H9 (cell line): ENCODE results near the gene SEPTIN2. TPM values are rescaled to one million over a fixed set of nuclear protein-coding genes. Genes with fewer than 3 reads are reported as not detected.

ENCODE experiments used
- DNase-seq: peaks from one replicate; pipeline ENCODE4 v3.0.0-alpha.2; 2017
- H2AFZ ChIP-seq: one replicate; pipeline ENCODE4 v1.6.1; 2013; ENCODE audit warnings: mild to moderate bottlenecking, low read length, control low read depth, moderate library complexity
- H2AK5ac ChIP-seq: 2 replicates; pipeline ENCODE4 v1.6.1; 2013; ENCODE audit warnings: low read length, control low read depth, mixed read lengths; ENCODE audit not compliant: insufficient read length
- H2BK120ac ChIP-seq: one replicate; pipeline ENCODE4 v1.6.1; 2013; ENCODE audit warnings: low read depth, mild to moderate bottlenecking, low read length, control low read depth, inconsistent platforms; ENCODE audit not compliant: poor library complexity, severe bottlenecking
- H2BK12ac ChIP-seq: 2 replicates; pipeline ENCODE4 v1.6.1; 2013; ENCODE audit warnings: low read length, control low read depth, mixed read lengths, low read depth; ENCODE audit not compliant: insufficient read length
- H2BK15ac ChIP-seq: 2 replicates; pipeline ENCODE4 v1.6.1; 2013; ENCODE audit warnings: low read depth, low read length, control low read depth
- H2BK20ac ChIP-seq: one replicate; pipeline ENCODE4 v1.6.1; 2013; ENCODE audit warnings: low read depth, mild to moderate bottlenecking, low read length, control low read depth, inconsistent platforms; ENCODE audit not compliant: poor library complexity, severe bottlenecking
- H2BK5ac ChIP-seq: 2 replicates; pipeline ENCODE4 v1.6.1; 2013; ENCODE audit warnings: low read length, control low read depth, mixed read lengths; ENCODE audit not compliant: insufficient read length
- H3K14ac ChIP-seq: 2 replicates; pipeline ENCODE4 v1.6.1; 2013; ENCODE audit warnings: low read length, control low read depth; ENCODE audit not compliant: insufficient read depth
- H3K18ac ChIP-seq: 2 replicates; pipeline ENCODE4 v1.6.1; 2013; ENCODE audit warnings: low read depth, mild to moderate bottlenecking, mixed read lengths, low read length, control low read depth; ENCODE audit not compliant: insufficient read length
- H3K23ac ChIP-seq: 2 replicates; pipeline ENCODE4 v1.6.1; 2013; ENCODE audit warnings: low read length, control low read depth, mixed read lengths, low read depth; ENCODE audit not compliant: insufficient read length
- H3K23me2 ChIP-seq: 2 replicates; pipeline ENCODE4 v1.6.1; 2013; ENCODE audit warnings: low read depth, mild to moderate bottlenecking, mixed read lengths, low read length, control low read depth; ENCODE audit not compliant: insufficient read length, poor library complexity, severe bottlenecking
- H3K27ac ChIP-seq: 2 replicates; pipeline ENCODE4 v1.5.1; 2013; ENCODE audit warnings: low read length, control low read depth, mixed read lengths, low read depth; ENCODE audit not compliant: insufficient read length
- H3K27me3 ChIP-seq: 2 replicates; pipeline ENCODE4 v1.6.1; 2013; ENCODE audit warnings: low read length, control low read depth, inconsistent platforms; ENCODE audit not compliant: insufficient read depth
- H3K4ac ChIP-seq: 2 replicates; pipeline ENCODE4 v1.6.1; 2013; ENCODE audit warnings: low read depth, mild to moderate bottlenecking, control low read depth, inconsistent platforms, low read length, moderate library complexity
- H3K4me1 ChIP-seq: 2 replicates; pipeline ENCODE4 v1.6.1; 2013; ENCODE audit warnings: low read length, control low read depth, inconsistent platforms; ENCODE audit not compliant: insufficient read depth
- H3K4me2 ChIP-seq: 2 replicates; pipeline ENCODE4 v1.6.1; 2013; ENCODE audit warnings: low read length, control low read depth, mixed read lengths; ENCODE audit not compliant: insufficient read length, insufficient read depth
- H3K56ac ChIP-seq: 2 replicates; pipeline ENCODE4 v1.6.1; 2013; ENCODE audit warnings: low read depth, mild to moderate bottlenecking, mixed read lengths, low read length, control low read depth; ENCODE audit not compliant: insufficient read length
- H3K79me1 ChIP-seq: 2 replicates; pipeline ENCODE4 v1.6.1; 2013; ENCODE audit warnings: low read depth, mild to moderate bottlenecking, moderate library complexity, low read length, control low read depth, inconsistent platforms; ENCODE audit not compliant: insufficient read depth, poor library complexity, severe bottlenecking
- H3K79me2 ChIP-seq: 2 replicates; pipeline ENCODE4 v1.6.1; 2013; ENCODE audit warnings: low read length, control low read depth, inconsistent platforms; ENCODE audit not compliant: insufficient read depth
- H3K9ac ChIP-seq: 2 replicates; pipeline ENCODE4 v1.6.1; 2013; ENCODE audit warnings: low read length, control low read depth, mixed read lengths; ENCODE audit not compliant: insufficient read length; ENCODE audit errors: extremely low read depth
- H3K9me3 ChIP-seq: one replicate; pipeline ENCODE4 v1.6.1; 2013; ENCODE audit warnings: low read depth, low read length, inconsistent platforms; ENCODE audit not compliant: control insufficient read depth
- H3T11ph ChIP-seq: one replicate; pipeline ENCODE4 v1.6.1; 2013; ENCODE audit warnings: mild to moderate bottlenecking, low read length, control low read depth, inconsistent platforms
- H4K20me1 ChIP-seq: one replicate; pipeline ENCODE4 v1.6.1; 2013; ENCODE audit not compliant: control insufficient read depth, insufficient read length, insufficient read depth
- H4K5ac ChIP-seq: 2 replicates; pipeline ENCODE4 v1.6.1; 2013; ENCODE audit warnings: low read depth, mild to moderate bottlenecking, mixed read lengths, low read length, control low read depth; ENCODE audit not compliant: insufficient read length
- H4K8ac ChIP-seq: replicated peaks from 2 replicates; pipeline ENCODE4 v1.6.1; 2013; ENCODE audit warnings: low read length, control low read depth, mixed read lengths, low read depth; ENCODE audit not compliant: insufficient read length
- H4K91ac ChIP-seq: 2 replicates; pipeline ENCODE4 v1.6.1; 2013; ENCODE audit warnings: low read depth, mild to moderate bottlenecking, moderate library complexity, mixed read lengths, low read length, control low read depth; ENCODE audit not compliant: insufficient read length
- H3K27ac Mint-ChIP-seq, 3 experiments: 2 replicates in 2 of 3; 3 replicates in 1 of 3; pipeline ENCODE4 v1.8.0; 2020 to 2021; ENCODE audit warnings: mixed read lengths in 3 of 3, mild to moderate bottlenecking in 1 of 3, moderate library complexity in 1 of 3
- H3K27me3 Mint-ChIP-seq: 2 replicates; pipeline ENCODE4 v1.8.0; 2021; ENCODE audit warnings: low read depth, mild to moderate bottlenecking, moderate library complexity, mixed read lengths
- H3K36me3 Mint-ChIP-seq, 3 experiments: 2 replicates in 2 of 3; 3 replicates in 1 of 3; pipeline ENCODE4 v1.8.0; 2020 to 2021; ENCODE audit warnings: low read depth in 3 of 3, mixed read lengths in 3 of 3; ENCODE audit not compliant: insufficient read depth in 1 of 3
- H3K4me1 Mint-ChIP-seq, 2 experiments: 2 replicates each; pipeline ENCODE4 v1.8.0; 2020; ENCODE audit warnings: mixed read lengths in 2 of 2
- H3K4me3 Mint-ChIP-seq, 2 experiments: 2 replicates in 1 of 2; 3 replicates in 1 of 2; pipeline ENCODE4 v1.8.0; 2020 to 2021; ENCODE audit warnings: mild to moderate bottlenecking in 2 of 2, mixed read lengths in 2 of 2, moderate library complexity in 1 of 2
- H3K9me3 Mint-ChIP-seq, 2 experiments: 2 replicates in 1 of 2; 3 replicates in 1 of 2; pipeline ENCODE4 v1.8.0; 2020; ENCODE audit warnings: mild to moderate bottlenecking in 2 of 2, mixed read lengths in 2 of 2, moderate library complexity in 1 of 2
- CTCF ChIP-seq: fragments of 200-600 bp; sonication (generic); conservative IDR thresholded peaks from 3 replicates; pipeline ENCODE4 v1.8.0; 2021; ENCODE audit warnings: antibody characterized with exemption, mild to moderate bottlenecking
- WGBS: extraction: QIAGEN DNeasy Blood & Tissue Kit; methylation state at CpG from one replicate; pipeline ENCODE4 v1.1.7; 2013; ENCODE audit warnings: missing lambda C conversion rate, low lambda C conversion rate, mixed read lengths; ENCODE audit not compliant: insufficient read length; ENCODE audit errors: extremely low coverage; 5-methylcytosine and 5-hydroxymethylcytosine counted together
- total RNA-seq: library from RNA; stranded (reverse); gene quantifications from 2 replicates; pipeline ENCODE4 v1.2.1, GENCODE V29; 2021

Gene SEPTIN2
- total RNA-seq, 1 experiment from 2014 or later, result 385 TPM

- WGBS, result no CpG with 5 or more reads among the region's 9 CpGs
- Histone ChIP-seq H3K27me3 (no peaks in the 10 kb centered on the region), H3K4me1 (no peaks in the 10 kb centered on the region), H4K5ac (no peak overlapping the region), H4K8ac (no peak overlapping the region), H3K79me1 (no peaks in the 10 kb centered on the region), H2BK15ac (no peak overlapping the region), H3K23ac (no peak overlapping the region), H3K4ac (no peak overlapping the region), H3K4me2 (no peak overlapping the region), H2AK5ac (no peak overlapping the region), H4K20me1 (no peaks in the 10 kb centered on the region), H2AFZ (no peak overlapping the region), H3K79me2 (no peaks in the 10 kb centered on the region), H3K14ac (no peak overlapping the region), H3K18ac (no peak overlapping the region), H3K56ac (no peak overlapping the region), H3K9me3 (no peaks in the 10 kb centered on the region), H4K91ac (no peak overlapping the region), H3T11ph (no peak overlapping the region), H2BK12ac (no peak overlapping the region), H3K9ac (no peak overlapping the region), H3K23me2 (no peaks in the 10 kb centered on the region), H2BK20ac (no peak overlapping the region), H3K27ac (no peak overlapping the region), H2BK120ac (no peak overlapping the region), H2BK5ac (no peak overlapping the region)
- no peak for TF ChIP-seq CTCF
- Mint-ChIP-seq H3K4me1 (peaks cover 13 to 22% of the 10 kb centered on the region in 2 experiments), H3K27me3 (no peaks in the 10 kb centered on the region), H3K36me3 (peaks cover 34 to 80% (median 75%) of the 10 kb centered on the region in 3 experiments; a peak in 6 of 7 replicates), H3K9me3 (no peaks in the 10 kb centered on the region), H3K27ac (peak overlapping the region in 2 of 3 experiments; percentile 2 to 16; a peak in 2 of 7 replicates), H3K4me3 (no peak overlapping the region)
- no peak for DNase-seq
Observed at GRCh38 chr2:241350878-241351639, 35.3 kb downstream of the SEPTIN2 start.
